NCI-H2107 (cell line): ENCODE data around the gene STPG1.

ENCODE experiments used
- DNase-seq: peaks from one replicate; lab custom pipeline; 2025; lab: John Stamatoyannopoulos, UW

Gene STPG1

DNA sequence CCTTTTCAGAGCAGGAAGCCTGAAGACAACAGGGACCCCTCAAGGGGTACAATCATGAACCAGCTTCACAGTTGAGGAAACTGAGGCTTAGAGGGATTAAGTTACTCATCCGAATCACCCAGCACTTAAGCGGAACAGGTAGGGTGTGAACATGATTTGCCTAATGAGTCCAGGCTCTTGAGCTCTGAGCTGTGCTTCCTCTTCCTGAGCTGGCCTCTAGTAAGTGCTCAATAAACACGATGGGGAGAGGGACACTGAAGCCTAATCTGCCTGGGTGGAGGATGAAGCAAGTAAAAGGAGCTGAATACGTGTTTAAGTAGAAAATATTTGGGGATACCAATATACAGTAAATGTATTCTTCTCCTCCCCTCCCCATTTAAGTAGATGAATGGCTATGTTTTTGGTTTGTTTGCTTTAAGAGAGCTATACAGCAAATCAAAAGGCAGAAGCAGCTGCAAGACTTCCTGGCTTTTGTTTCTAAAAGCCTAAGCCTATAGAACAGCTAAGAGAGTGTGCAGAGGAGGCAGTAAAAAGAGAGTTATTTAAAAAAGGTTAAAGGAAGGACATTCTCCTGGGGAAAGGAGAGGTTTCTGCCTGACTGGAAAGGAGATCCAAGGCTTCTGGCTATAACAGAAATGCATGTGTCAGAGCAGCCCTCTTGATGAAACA is 20.5 kb downstream of the STPG1 start:
- no peak for DNase-seq

DNA sequence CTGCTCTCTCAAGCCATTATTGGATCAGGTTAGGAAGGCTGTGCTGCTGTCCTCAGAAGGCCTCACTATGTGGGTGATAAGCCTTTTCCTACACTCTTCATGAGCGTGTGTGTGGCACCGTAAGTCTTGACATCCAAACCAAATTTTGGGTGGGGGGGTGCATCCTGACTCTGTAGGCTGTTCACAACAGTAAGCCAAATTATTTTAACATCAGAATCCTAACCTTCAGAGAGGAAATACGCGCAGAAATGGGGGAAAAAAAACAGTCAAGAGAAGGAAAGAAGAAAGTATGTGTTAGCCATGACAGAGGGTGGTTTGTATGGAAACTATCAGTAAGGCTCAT is 21.0 kb downstream of the STPG1 start:
- DNase-seq, result no peak

DNA sequence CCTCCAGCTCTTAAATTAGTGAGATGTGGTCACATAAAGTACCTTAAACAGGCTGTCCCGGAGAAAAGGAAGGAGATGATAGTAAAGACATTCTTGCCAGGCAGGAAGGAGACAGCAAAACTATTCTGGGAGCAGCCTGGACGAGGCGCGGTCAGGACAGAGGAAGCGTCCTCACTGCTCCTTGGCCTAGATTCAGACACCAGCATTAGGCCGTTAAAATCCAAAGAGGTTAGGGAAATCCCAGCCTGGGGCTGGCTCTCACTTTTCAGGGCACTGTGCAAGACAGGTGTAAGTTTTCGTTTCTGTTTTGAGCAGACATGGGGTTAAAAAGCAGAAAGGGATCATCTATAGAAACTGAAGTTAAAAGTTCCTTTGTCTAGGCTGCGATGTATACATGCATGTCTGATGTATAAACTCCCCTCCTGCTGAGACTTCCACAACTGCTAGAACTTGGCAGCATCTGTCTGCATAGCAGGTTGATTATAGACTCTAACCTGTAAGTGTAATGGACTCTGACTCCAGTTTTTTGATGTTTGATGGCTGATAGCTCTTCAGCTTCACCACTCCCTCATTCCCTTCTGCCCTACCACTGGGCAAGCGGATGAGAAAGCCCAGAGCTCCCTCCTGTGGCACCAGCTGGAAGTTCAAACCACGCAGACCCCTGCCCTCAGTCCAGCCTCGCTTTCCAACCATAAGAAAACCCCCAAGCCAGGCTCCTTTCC is 21.5 kb downstream of the STPG1 start:
- peak; percentile 23 for DNase-seq

DNA sequence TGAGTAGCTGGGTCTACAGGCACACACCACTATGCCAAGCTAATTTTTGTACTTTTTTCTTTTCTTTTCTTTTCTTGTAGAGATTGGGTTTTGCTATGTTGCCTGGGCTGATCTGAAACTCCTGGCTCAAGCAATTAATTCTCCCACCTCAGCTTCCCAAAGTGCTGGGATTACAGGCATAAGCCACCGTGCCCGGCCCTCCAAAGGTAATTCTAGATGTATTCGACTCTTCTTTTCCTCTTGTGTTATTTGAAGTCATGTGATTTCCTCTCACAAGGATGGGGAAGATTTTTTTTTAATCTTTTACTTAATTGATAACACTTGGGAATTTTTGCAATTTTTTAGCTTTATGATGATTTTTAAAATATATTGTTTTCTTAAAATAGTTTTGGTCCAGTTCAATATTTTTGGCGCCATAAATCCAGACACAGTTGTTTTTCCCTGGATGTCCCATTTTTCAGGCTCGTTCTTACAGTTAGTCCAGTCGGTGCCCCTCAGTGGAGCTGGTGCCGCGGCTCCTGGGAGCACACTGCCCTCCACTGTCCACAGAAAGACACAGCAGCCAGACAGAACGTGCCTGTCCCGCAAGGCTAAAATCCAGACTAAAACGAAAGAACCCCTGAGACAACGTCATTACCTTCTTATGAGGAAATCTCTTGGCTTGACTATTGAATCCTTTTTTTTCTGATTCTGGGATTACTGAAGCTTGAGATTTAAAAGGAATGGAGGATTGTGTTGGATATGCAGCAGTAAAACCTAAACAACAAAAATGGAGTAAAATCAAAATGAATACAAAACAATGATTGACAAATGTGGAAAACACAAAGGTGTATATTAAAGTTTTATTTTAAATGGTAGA is 22.4 kb downstream of the STPG1 start:
- peak; percentile 17 for DNase-seq

DNA sequence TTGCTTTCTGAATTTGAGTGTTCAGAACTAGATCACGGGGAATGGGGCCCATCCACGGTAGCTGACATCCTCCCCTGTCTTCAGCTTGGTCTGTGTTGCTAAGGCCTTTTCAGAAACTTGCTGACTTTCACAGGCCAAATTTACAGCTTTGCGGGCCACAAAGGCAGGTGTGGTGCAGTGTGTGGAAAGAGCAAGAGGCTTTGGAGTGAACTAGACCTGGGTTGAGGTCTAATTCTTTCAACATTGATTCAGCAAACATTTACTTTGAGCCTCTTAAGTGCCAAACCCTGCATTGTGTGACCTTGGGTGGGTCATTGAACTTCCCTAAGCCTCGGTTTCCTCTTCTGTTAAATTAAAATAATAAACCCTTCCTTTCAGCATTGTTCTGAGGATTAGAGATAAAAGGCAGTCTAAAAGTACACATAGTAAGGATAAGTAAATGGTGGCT is 24.3 kb downstream of the STPG1 start:
- no peak for DNase-seq

DNA sequence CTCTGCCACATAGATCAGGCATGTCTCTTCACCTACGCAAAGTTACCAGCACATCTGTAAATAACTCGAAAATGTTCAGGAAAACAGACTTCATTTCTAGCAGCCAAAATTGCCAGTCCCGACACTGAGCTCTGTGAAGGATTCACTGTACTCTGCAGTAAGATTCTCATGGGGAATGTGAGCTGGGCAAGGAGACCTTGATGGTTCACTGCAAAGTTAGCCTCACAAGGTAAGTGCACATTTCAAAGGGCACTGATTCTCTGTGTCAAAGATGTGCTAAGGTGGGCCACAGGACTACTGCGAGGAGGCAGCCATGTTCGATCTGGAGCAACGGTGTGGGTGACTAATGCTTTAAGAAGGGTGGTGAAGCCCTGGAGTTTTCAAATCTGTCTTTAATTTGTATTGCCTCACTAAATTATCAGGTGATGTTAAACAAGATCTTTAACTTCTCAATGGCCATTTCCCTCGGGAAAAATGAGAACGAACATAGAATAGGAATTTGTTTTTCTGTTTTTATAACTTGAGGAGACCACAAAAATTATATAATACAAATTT is 25.2 kb downstream of the STPG1 start:
- no peak for DNase-seq

DNA sequence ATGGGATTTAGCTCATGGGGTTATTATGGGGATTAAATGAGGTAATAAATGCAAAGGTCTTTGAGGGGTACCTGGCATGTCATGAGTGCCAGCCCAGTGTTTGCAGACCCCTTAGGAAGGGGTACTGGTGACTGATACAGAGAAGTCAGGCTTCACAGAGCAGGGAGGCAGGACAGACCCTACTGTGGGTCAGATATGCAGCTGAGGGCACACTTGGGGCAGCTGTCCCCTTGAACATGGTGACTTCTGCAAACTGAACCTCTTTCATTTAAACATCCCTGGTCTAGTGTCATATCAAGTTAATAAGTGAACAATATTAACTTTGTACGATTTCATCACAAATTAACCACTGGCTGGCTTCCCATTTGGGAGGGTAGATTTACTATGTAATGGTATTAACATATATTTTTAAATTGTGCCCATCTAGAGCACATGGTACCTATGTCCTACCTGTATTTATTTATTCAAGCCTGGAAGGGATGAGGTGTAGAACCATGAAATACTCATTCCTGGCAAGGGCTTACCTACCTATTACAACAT is 25.9 kb downstream of the STPG1 start:
- DNase-seq, result no peak

DNA sequence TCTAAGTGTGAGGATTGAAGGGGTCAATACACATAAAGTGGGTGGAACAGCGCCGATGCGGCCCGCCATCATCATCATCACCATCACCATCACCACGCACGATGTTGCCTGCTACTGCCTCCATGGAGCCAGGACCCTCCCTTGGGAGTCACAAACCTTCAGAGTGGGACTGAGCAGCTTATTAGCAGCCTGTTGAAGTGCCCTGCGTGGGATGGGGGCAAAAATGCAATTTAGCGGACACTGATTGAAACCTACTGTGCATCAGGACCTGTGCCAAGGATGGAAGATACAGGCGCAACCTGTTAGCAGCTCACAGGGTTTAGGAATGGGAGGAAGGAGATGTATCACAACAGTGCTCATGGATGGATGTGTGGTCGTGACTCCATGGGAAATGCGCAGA is 26.7 kb downstream of the STPG1 start:
- DNase-seq, result no peak

DNA sequence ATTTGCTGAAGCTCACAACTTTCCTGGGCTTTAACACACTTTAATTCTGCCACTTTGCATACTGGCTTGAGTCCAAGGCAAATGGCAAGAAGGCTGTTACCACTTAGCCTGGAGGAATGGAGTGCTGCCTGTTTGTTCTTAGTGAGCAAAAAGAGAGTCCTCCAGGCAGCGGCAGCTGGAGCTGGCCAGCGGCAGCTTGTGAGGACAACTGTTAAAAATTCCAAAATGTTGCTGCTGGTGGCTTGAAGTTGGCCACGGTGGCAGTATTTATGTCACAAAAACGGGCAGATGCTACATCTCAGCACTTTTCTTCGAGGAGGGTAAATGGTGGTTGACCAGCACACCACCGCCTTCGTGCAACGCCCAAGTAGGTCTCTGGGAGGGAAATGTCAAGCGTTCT is 27.3 kb downstream of the STPG1 start:
- DNase-seq, result no peak

DNA sequence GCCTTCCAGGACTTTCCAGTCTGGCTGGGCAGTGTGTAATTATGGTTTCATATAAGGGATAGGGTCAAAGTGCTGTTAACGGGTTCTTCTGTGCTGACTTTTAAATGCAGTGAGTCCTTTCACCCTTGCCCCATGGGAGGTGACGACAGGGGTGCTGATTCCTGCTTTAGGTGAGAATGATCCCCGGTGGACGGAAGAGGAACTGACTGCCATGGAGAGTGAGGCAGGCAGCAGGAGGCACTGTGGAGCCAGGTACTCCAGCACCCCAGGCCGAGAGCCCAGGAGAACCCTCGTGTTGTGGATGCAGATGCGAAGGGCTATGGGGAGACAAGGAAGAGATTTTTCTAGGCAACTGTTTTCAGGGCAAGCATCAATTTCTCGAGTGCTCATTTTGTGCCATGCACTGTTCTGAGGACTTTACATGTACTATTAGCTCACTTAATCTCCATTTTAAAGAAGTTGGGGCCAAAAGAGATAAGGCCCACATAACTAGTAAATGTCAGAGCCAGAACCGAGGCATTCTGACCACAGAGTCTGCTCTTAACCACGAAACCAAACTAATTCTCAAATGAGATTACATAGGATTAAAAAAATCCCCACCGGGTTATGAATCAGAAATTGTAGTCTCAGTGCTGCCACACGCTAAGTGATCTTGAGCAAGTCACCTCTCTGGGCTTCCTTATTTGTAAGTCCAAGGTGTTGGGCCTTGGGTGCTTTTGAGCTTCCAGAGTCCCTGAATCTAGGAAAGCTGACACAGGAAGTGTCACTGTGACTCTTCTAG is 28.2 kb downstream of the STPG1 start:
- no peak for DNase-seq

DNA sequence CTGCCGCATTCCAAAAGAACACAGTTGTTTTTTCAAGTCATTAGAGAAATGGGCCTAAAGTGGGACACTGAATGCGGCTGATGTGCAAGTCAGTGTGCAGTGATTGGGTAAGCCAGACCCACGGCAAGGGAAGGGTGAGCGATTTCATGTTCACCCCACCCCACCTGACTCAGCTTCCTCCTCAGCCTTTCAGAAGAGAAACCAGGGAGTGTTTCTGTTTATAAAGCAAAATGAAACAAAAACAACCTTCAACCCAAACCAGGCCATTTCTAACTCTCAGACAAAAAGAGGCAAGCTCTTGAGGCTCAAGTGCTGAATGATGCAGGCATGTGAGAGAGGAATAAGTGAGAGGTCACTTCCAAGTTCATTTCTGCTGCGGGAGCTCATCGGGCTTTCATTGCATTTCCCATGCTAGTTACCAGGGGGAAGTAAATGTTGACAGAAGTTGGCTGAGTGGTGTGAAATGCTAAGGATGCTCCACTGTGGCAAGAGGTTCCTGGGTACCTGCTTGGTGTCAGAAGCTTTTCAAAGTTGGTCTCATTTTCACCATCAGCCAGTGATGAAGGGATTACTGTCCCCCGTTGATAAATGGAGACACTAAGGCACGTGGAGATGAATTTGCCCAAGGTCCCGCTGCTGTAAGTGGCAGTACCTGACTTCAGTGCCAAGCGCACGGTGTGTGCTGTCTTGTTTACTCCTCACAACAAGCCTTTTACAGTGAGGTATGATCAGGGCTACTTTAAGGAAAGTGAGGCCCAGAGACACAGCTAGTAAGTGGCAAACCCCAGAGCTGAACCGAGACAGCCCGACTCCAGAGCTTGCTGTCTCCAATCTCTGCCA is 29.1 kb downstream of the STPG1 start:
- no peak for DNase-seq

DNA sequence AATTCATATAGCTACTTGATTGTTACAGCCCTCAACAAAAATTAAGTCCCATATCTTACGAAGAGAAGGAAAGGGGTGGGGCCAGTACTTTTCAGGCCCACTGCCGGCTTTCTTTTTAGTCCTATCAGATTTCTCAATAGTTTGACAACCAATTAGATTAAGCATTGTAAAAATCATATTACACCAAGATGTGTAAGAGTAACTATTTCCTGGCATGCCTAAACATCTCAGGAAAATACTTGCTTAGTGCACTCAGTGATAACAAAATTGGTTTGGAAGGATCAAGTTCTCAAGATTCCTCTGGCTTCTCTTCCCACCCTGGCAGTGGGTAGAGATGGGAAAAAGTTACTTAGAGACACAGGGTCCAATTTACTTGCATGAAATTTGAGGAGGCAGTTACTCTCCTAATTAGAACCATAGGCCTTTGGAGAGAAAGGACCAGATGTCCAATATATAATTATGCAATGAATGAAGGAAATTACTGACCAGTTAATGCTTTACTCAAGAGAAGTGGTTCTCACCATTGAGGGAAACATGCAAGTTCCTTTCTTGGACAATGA is 30.1 kb downstream of the STPG1 start:
- DNase-seq, result no peak

DNA sequence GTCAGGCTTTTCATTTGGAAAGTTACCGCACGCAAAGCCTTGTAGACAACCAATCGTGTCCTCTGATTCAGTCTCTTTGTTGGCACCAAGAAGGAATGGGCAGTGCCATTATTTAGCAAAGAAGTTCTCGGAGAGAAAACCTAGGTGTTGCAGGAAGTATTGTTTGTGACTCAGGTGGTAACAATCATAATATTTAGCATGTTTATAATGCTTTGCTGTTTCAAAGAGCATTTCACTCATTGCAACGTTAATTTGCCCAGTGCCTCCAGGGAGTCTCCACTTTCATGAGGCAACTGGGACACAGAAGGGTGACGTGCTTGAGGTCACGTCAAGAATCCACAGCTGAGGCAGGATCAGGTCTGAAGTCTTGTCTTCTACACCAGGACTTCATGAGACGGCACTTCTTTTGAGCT is 31.4 kb downstream of the STPG1 start:
- DNase-seq, result no peak

DNA sequence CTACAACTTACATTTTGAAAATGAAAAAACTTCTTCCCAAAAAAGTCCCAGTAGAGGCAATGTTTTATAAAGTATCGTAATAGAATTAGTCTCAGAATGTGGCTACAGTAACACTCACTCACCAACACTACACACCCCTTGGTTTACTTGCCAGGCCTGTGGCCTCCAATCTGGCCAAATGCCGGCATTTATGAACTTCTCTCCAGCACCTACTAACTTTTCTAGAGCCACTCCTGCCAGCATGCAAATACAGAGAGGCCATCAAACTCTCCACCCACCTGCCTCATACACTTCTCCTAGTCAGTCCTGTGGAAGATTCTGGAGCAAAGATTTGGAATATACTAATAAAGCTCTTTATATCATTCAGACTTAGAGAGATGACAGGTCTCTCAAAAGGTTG is 32.3 kb downstream of the STPG1 start:
- no peak for DNase-seq

DNA sequence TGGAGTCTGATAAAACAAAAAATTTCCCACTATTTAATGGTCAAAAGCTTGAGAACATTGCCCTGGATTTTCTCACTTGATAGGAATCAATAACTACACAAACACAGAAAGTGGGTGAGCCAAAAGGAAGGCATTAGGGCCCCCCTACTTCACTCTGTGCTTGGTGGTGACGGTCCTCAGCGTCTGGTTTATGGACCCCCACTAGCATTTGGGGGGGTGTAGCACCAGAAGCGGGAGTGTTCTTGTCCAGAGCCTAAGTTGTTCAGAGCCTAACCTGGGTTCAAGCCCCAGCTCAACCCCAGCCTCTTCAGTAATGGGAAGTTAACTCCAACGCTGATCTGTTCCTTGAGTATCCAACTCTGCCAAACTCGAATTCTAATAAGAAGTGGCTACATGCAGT is 33.1 kb downstream of the STPG1 start:
- DNase-seq, result no peak

DNA sequence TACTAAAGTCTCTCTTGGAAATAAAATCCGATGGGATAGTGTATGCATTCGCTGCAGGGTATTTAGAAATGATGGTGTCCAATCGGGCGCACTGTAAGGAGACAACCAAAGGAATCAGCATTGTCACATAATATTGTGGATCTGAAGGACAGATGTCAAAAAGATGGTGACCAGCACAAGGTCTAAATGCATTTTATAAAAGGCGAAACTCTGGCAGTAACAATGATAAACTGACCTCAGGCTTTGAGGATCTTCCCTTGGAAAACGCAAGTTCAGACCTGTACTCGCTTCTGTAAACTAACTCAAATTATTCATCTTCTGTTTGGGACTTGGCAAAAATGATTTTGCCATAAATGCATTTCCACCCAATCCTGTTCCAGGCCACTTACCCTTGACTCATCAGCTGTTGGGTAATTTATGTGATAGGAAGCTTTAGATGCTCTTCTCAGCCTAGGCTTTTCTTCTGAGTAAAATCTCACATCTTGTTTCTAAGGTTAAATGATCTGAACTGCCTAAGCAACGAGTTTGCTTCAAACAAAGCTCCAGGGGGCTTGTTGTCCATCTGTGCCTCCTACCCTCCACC is 33.8 kb downstream of the STPG1 start:
- no peak for DNase-seq

DNA sequence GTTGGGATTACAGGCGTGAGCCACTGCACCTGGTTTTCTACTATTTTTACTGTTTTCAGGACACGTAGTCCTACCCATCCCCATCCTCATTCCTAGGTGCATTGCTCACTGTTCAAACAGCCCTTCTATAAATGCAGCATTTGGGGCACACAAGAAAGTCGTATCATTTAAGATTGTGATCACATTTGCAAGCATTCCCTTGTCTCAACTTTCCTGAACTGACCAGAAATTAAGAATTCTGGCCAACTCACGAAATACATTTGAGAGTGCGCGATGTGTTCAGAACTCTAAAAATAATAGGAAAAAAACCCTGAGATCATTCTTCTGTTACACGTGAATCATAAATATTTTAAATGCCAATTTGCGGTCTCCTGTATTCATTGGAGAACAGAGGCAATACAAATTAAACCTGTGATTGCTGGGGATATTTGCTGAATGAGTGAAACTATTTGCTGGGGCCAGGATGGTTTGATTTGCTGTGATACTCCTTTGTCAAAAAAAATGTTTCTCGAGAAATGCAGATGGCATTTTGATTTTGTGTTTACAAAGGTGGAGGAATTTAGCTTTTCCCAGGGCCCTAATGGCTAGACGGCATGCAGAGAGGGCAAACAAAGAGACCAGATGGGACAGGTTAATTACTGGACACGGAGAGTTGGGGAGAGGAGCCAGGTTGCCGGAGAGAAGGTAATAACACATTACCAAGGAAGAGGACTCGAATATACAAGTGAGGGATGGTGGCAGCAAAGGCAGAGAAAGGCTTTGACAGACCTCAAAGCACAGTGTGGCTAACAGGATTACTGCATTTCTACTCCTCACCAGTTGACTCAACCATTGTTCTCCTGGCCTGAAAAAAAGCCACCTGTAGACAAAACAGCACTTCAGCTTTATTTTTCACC is 38.4 kb downstream of the STPG1 start:
- DNase-seq, result no peak

DNA sequence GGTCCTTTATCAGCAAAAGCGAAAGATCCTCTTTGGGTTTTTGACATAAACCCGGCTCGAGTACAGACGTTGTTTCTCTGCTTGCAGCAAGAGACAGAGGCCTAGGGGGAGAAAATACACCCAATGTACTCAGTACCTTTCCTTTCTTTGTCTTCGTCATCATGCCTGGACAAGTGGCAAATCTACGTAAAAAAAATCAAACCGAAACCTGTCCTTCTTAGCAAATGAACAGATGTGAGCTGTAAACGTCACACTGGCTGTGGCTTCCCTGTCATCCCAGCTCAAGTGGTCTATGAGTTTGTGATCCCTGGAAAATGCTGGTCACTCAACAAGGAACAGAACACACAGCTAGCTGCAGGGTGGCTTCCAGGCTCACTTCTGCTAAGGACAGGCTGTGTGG is 39.9 kb downstream of the STPG1 start:
- DNase-seq, result no peak

DNA sequence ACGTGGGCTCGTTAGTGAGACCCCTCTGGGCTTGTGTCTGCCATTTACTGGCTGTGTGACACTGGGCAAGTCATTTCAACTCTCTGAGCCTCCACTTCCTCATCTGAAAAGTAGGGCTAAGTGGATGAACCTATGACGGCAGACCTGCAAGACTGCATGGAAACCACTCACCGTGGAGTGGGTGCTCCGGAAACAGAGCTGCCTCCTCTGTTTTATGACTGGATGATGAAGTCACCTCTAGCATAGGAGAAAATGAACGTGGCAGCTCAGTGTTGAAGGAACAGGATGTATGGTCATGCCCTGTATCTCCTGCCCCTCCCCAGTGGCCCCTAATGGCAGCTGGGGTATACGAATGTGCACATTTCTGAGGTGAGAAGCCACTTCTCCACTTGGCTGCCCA is 40.5 kb downstream of the STPG1 start:
- DNase-seq, result no peak
